ENCODE measurements around the gene TSSK6.

TSSK6 gene

DNA sequence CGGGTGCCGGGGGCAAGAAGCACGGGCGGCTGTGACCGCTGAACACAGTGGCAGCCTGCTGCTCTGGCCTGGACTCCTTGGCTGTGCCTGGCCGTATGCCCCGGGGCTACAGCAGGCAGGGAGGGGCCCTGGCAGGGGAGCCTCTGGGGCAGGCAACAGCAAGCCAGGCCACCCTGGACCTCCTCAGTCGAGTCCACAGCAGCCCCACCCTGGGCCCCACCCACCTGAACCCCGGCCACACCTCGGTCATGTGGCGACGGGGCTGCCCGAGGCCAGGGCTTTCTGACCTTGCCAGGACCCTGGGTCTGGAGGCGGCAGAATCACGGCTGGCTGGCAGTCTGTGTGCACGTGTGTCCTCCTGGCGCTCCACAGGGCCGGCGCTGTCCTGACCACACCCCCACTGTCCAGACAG is 31.4 kb upstream of the TSSK6 start:
- ChIA-PET CTCF (interaction anchor here (2.0 to 16.5 kb wide), 2 partner anchors 9 to 13 kb away, joined by 11 to 251 read pairs; partner anchors contain the start of genes CILP2 and YJEFN3), POLR2A (no interaction called here)
- no peak for DNase-seq (ENCODE audit: extremely low spot score)
- TF ChIP-seq, protein P1, sequence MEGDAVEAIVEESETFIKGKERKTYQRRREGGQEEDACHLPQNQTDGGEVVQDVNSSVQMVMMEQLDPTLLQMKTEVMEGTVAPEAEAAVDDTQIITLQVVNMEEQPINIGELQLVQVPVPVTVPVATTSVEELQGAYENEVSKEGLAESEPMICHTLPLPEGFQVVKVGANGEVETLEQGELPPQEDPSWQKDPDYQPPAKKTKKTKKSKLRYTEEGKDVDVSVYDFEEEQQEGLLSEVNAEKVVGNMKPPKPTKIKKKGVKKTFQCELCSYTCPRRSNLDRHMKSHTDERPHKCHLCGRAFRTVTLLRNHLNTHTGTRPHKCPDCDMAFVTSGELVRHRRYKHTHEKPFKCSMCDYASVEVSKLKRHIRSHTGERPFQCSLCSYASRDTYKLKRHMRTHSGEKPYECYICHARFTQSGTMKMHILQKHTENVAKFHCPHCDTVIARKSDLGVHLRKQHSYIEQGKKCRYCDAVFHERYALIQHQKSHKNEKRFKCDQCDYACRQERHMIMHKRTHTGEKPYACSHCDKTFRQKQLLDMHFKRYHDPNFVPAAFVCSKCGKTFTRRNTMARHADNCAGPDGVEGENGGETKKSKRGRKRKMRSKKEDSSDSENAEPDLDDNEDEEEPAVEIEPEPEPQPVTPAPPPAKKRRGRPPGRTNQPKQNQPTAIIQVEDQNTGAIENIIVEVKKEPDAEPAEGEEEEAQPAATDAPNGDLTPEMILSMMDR (IDR thresholded peaks at IDR 0.05; ENCODE audit: control extremely low read depth, extremely low read depth, low read depth, missing control alignments) = no peak

DNA sequence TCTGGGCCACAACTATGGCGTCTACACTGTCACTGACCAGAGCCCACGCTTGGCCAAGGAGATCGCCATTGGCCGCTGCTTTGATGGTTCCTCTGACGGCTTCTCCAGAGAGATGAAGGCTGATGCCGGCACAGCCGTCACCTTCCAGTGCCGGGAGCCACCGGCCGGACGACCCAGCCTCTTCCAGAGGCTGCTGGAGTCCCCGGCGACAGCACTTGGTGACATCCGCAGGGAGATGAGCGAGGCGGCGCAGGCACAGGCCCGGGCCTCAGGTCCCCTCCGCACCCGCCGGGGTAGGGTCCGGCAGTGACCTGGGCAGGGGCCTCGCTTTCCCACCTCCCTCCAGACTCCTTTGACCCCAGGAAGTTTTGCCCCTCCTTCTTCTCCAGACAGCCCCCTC is 30.4 kb upstream of the TSSK6 start:
- TF ChIP-seq, protein P1 (IDR thresholded peaks at IDR 0.05; ENCODE audit: control extremely low read depth, extremely low read depth, low read depth, missing control alignments) = no peak
- ChIA-PET CTCF (interaction anchor here (2.0 to 16.5 kb wide), 2 partner anchors 10 to 11 kb away, joined by 11 to 251 read pairs; partner anchors contain the start of genes CILP2 and YJEFN3), POLR2A (no interaction called here)
- no peak for DNase-seq (ENCODE audit: extremely low spot score)

DNA sequence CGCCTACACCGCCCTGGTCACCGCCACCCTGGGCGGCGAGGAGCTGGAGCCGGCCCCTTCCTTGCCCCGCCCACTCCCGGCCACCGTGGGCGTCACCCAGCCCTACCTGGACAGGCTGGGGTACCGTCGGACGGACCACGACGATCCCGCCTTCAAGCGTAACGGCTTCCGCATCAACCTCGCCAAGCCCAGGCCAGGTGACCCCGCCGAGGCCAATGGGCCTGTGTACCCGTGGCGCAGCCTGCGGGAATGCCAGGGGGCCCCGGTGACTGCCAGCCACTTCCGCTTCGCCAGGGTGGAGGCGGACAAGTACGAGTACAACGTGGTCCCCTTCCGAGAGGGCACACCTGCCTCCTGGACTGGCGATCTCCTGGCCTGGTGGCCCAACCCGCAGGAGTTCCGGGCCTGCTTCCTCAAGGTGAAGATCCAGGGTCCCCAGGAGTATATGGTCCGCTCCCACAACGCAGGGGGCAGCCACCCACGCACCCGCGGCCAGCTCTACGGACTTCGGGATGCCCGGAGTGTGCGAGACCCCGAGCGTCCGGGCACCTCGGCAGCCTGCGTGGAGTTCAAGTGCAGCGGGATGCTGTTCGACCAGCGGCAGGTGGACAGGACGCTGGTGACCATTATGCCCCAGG is 29.7 kb upstream of the TSSK6 start:
- ChIA-PET CTCF (interaction anchor here (2.0 to 16.5 kb wide), 2 partner anchors 10 to 11 kb away, joined by 11 to 251 read pairs; partner anchors contain the start of genes CILP2 and YJEFN3), POLR2A (no interaction called here)
- TF ChIP-seq, protein P1 (IDR thresholded peaks at IDR 0.05; ENCODE audit: control extremely low read depth, extremely low read depth, low read depth, missing control alignments) = no peak
- DNase-seq (ENCODE audit: extremely low spot score) = no peak

DNA sequence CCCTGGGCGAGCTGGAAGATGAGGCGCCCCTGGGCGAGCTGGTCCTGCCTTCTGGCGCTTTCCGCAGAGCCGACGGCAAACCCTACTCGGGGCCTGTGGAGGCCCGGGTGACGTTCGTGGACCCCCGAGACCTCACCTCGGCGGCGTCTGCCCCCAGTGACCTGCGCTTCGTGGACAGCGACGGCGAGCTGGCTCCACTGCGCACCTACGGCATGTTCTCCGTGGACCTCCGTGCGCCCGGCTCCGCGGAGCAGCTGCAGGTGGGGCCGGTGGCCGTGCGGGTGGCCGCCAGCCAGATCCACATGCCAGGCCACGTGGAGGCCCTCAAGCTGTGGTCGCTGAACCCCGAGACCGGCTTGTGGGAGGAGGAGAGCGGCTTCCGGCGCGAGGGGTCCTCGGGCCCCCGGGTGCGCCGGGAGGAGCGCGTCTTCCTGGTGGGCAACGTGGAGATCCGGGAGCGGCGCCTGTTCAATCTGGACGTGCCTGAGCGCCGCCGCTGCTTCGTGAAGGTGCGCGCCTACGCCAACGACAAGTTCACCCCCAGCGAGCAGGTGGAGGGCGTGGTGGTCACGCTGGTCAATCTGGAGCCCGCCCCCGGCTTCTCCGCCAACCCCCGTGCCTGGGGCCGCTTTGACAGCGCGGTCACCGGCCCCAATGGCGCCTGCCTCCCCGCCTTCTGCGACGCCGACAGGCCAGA is 29.1 kb upstream of the TSSK6 start:
- CTCF ChIA-PET = interaction anchor here (1.8 to 16.5 kb wide), 3 partner anchors 8 to 10 kb away, joined by 8 to 251 read pairs (median 11); partner anchors contain the start of genes CILP2 and YJEFN3
- TF ChIP-seq, protein P1 (IDR thresholded peaks at IDR 0.05; ENCODE audit: control extremely low read depth, extremely low read depth, low read depth, missing control alignments) = no peak
- POLR2A ChIA-PET = no interaction called here
- no peak for DNase-seq (ENCODE audit: extremely low spot score)

DNA sequence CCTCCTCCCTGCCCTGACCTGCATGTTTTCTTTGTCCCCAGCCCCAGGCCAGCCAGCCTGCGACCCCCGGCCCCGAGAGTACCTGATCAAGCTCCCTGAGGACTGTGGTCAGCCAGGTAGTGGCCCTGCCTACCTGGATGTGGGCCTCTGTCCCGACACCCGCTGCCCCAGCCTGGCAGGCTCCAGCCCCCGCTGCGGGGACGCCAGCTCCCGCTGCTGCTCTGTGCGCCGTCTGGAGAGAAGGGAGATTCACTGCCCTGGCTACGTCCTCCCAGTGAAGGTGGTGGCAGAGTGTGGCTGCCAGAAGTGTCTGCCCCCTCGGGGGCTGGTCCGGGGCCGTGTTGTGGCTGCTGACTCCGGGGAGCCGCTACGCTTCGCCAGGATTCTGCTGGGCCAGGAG is 28.3 kb upstream of the TSSK6 start:
- POLR2A ChIA-PET = no interaction called here

DNA sequence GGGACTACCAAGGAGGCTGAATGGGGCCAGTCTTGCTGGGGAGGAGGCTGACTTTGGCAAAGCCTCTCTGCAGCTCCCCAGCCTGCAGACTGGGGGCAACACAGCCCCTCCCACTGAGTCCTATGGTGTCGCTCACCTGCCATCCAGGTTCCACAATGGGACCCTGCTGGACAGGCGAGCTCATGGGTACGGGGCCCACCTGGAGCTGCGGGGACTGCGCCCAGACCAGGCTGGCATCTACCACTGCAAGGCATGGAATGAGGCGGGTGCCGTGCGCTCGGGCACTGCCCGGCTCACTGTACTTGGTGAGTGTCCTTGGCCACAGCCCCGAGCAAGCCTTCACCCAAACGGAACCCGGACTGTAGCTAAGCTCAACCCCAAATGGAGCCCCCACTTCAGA is 27.8 kb upstream of the TSSK6 start:
- TF ChIP-seq, protein P1 (IDR thresholded peaks at IDR 0.05; ENCODE audit: control extremely low read depth, extremely low read depth, low read depth, missing control alignments) = no peak
- CTCF ChIA-PET = interaction anchor here (1.8 to 16.5 kb wide), 3 partner anchors 9 to 11 kb away, joined by 8 to 251 read pairs (median 11); partner anchors contain the start of genes CILP2 and YJEFN3
- DNase-seq (ENCODE audit: extremely low spot score) = no peak
- POLR2A ChIA-PET = no interaction called here

More for the DNA sequence above, 28.3 kb upstream of the TSSK6 start:
- CTCF ChIA-PET = interaction anchor here (1.8 to 16.5 kb wide), 3 partner anchors 8 to 11 kb away, joined by 8 to 251 read pairs (median 11); partner anchors contain the start of genes CILP2 and YJEFN3
- TF ChIP-seq, protein P1 (IDR thresholded peaks at IDR 0.05; ENCODE audit: control extremely low read depth, extremely low read depth, low read depth, missing control alignments) = no peak
- DNase-seq (ENCODE audit: extremely low spot score) = no peak
